NT2/D1 (cell line): Measurements from ENCODE around the gene FAM151A.

ENCODE experiments used
- DNase-seq: peaks from one replicate; pipeline ENCODE4 v3.0.0-alpha.2; 2011; ENCODE audit warnings: low read depth, low spot score
- H3K27me3 ChIP-seq: 2 replicates; pipeline ENCODE4 v1.6.0; 2011; ENCODE audit warnings: mild to moderate bottlenecking; ENCODE audit not compliant: insufficient read length, insufficient read depth
- H3K36me3 ChIP-seq: 2 replicates; pipeline ENCODE4 v1.6.1; 2011; ENCODE audit warnings: mild to moderate bottlenecking, low read length, mixed read lengths; ENCODE audit not compliant: insufficient read depth, insufficient read length
- H3K4me1 ChIP-seq: 2 replicates; pipeline ENCODE4 v1.5.1; 2011; ENCODE audit not compliant: insufficient read depth, insufficient read length
- H3K4me3 ChIP-seq: 2 replicates; pipeline ENCODE4 v1.5.1; 2011; ENCODE audit warnings: low read depth; ENCODE audit not compliant: insufficient read length
- H3K9ac ChIP-seq: 2 replicates; pipeline ENCODE4 v1.6.0; 2011; ENCODE audit warnings: low read depth; ENCODE audit not compliant: insufficient read length
- H3K9me3 ChIP-seq: 2 replicates; pipeline ENCODE4 v1.5.1; 2011; ENCODE audit warnings: mild to moderate bottlenecking, low read length; ENCODE audit not compliant: insufficient read depth
- SUZ12 ChIP-seq: IDR thresholded peaks from 2 replicates; pipeline ENCODE4 v1.6.1; 2011; ENCODE audit not compliant: insufficient read length, insufficient read depth; ENCODE audit errors: extremely low read depth
- YY1 ChIP-seq: IDR thresholded peaks from 2 replicates; pipeline ENCODE4 v1.6.1; 2011; ENCODE audit not compliant: insufficient read length, insufficient read depth
- ZNF274 ChIP-seq: IDR thresholded peaks from 2 replicates; pipeline ENCODE4 v1.6.1; 2011; ENCODE audit warnings: mild to moderate bottlenecking, low read depth, low read length

Gene FAM151A

DNA sequence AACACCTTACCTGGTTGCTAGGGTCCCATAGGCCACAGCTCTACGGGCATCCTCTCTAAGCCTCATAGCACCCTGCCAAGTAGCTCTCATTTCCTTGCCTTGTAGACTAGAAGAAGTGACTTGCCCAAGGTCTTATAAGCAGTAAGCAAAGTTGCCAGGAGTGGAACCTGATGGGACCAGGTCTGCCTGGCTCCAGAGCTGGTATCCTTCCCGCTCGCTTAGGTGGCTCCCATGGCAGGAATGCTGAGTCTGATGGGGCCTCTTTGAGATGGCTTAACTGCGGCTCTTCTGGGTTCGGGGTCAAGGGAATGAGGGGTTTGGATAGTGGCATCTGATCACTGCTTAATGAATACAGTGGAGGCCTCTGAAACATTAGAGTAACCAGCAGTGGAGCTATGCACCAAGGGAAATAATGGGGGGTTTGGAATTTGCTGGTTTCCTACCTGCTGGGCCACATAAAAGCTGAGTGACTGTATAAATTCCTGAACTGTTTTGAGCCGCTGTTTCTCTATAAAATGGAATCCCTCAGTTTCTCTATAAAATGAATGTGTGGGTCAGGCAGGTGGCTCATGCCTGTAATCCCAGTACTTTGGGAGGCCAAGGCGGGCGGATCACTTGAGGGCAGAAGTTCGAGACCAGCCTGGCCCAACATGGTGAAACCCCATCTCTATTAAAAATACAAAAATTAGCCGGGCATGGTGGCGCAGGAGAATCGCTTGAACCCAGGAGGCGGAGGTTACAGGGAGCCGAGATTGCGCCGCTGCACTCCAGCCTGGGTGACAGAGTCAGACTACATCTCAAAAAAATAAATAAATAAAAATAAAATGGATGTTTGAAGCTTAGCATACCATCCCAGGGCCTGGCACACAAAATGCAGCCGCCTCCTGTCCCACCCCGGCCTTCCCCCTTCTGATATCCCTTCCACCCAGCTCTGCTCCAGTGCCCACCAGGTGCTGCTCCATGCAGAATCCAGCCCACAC, 12.4 kb downstream of the FAM151A start:
- no peaks in the 10 kb centered on the region for H3K9me3 ChIP-seq
- H3K4me3 ChIP-seq, result no peak overlapping the region
- no peaks in the 10 kb centered on the region for H3K36me3 ChIP-seq
- no peak for TF ChIP-seq YY1
- no peak for TF ChIP-seq SUZ12
- no peak for TF ChIP-seq ZNF274
- H3K4me1 ChIP-seq, result peaks cover 35% of the 10 kb centered on the region
- no peak for DNase-seq
- no peaks in the 10 kb centered on the region for H3K27me3 ChIP-seq
- H3K9ac ChIP-seq, result peak overlapping the region; percentile 7

DNA sequence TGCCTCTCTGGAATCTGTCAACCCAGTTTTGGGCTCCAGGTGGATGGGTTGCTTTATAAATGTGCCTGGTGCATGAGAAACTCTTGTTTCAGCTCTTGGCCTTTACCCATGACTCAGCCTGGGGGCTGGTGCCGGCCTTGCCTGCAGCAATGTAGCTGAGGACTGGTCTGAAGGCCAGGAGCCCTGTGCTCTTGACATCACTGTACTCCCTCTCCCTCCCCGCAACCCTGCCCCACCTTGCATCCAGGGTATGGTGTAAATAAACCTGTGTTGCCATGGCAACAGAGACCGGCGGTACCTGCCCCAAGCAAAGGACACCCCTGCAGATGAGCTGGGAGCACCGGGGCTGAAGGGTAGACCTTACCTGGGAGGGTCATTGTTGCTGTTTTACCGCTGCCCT, 13.3 kb downstream of the FAM151A start:
- no peak overlapping the region for H3K9ac ChIP-seq
- TF ChIP-seq SUZ12 (no peak), YY1 (no peak), ZNF274 (no peak)
- H3K9me3 ChIP-seq, result no peaks in the 10 kb centered on the region
- no peaks in the 10 kb centered on the region for H3K27me3 ChIP-seq
- DNase-seq, result peak; percentile 55
- H3K4me3 ChIP-seq, result no peak overlapping the region
- H3K4me1 ChIP-seq, result peaks cover 29% of the 10 kb centered on the region
- H3K36me3 ChIP-seq, result no peaks in the 10 kb centered on the region

DNA sequence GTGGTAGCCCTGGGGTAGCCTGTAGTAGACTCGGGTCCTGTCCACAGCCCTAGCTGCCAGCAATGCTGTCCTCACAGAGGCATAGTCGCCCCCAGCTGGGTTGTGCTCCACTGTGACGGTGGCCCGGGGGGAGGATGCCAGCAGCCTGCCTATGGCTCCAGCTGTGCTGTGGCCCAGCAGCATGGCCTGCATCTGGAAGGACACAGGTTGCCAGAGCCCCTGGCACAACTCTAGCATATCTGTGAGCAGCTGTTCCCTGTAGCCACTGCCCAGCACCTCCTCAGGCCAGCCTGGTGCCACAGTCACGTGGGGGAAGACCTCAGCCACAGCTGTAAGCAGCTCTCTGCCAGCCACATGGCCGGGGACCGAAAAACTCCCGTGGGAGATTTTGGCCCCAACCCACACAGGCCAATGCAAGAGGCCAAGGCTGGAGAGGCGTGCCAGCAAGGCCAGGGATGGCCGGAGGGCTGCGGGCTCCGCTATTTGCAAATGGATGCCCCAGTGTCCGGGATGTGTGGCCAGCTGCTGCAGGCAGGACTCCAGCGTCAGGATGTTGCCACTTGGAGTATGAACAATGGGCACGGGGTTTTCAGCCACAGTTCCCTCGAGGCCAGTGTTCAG, 13.9 kb downstream of the FAM151A start:
- no peak for DNase-seq
- H3K4me3 ChIP-seq, result no peak overlapping the region
- no peak for TF ChIP-seq ZNF274
- TF ChIP-seq SUZ12, result no peak
- TF ChIP-seq YY1, result no peak
- H3K27me3 ChIP-seq, result no peaks in the 10 kb centered on the region
- H3K9ac ChIP-seq, result no peak overlapping the region
- no peaks in the 10 kb centered on the region for H3K9me3 ChIP-seq
- no peaks in the 10 kb centered on the region for H3K36me3 ChIP-seq
- H3K4me1 ChIP-seq, result peaks cover 24% of the 10 kb centered on the region

DNA sequence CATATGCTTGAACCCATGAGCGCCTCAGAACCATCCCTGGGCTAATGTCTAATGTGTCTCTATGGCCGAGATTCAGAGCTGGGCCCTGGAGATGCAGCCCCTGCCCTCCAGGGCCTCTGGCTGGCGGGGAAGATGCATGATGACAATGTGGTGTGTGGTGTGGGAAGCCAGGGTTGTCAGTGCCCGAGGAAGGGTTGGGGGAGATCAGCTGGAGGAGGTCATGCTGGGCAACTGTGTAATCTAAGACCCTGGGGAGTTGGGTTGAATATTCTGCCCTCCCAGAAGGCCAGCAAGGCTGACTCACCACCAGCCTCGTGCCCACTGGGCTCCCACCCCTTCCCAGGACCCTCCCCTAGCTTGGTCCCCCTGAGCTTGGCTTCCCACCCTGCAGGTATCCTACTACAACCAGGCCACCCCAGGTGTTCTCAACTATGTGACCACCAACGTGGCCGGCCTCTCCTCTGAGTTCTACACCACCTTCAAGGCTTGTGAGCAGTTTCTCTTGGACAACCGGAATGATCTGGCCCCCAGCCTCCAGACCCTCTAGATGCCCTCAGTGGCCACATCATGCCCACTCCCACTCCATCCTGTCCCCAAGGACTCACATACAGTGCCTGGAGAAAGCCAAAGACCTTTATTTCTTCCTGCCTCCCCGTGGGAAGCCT, 14.6 kb downstream of the FAM151A start:
- Histone ChIP-seq H3K27me3 (no peaks in the 10 kb centered on the region), H3K4me3 (no peak overlapping the region), H3K4me1 (peaks cover 24% of the 10 kb centered on the region), H3K9ac (no peak overlapping the region), H3K36me3 (no peaks in the 10 kb centered on the region), H3K9me3 (no peaks in the 10 kb centered on the region)
- TF ChIP-seq SUZ12, result no peak
- TF ChIP-seq YY1, result no peak
- no peak for TF ChIP-seq ZNF274
- DNase-seq, result no peak

DNA sequence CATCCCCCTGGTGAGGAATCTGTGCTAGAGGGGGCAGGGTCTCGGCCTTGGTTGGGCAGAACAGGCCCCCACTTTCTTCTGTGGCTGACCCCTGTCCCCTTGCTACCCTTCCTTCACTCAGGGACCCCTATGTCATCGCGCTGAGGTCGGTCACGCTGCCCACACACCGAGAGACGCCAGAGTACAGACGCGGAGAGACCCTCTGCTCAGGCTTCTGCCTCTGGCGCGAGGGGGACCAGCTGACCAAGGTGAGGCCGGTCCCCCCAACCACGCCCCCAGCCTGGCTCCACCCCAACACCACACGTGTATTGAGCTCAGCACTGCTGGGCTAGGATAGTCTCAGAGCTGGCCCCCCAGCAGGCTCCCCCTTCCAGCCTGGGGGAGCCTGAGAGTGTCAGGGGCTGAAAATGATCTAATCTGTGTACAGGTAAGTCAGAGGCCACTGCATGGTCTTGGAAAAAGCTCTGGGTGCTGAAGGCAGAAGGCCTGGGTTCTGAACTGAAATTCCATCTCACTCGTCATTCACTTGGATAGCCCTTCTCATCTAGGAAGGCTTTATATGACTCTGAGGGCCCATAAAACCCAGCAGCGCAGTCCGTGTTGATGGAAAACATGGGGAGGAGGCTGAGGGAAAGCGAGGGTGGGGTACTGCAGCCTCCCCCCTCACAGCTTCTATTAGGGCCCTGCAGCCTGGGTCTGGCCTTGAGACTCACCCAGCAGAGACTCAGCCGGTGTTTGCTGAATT, 15.3 kb downstream of the FAM151A start:
- no peak for TF ChIP-seq ZNF274
- TF ChIP-seq YY1, result no peak
- DNase-seq, result no peak
- H3K9me3 ChIP-seq, result no peaks in the 10 kb centered on the region
- no peak overlapping the region for H3K4me3 ChIP-seq
- H3K27me3 ChIP-seq, result no peaks in the 10 kb centered on the region
- no peaks in the 10 kb centered on the region for H3K36me3 ChIP-seq
- peaks cover 24% of the 10 kb centered on the region for H3K4me1 ChIP-seq
- no peak overlapping the region for H3K9ac ChIP-seq

DNA sequence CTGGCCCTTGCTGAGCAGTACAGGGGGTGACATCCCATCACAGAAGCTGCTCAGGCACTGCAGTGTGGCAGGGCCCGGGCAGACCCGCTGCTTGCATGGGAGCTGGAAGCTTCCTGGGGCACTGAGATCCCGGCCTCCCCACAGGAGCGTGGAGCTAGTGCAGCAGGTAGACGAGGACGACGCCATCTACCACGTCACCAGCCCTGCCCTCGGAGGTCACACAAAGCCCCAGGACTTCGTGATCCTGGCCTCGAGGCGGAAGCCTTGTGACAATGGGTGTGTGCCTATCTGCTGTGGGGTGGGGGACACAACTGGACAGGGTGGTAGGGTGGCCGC, 16.4 kb downstream of the FAM151A start:
- TF ChIP-seq YY1 (no peak), SUZ12 (no peak), ZNF274 (no peak)
- no peak for DNase-seq
- peaks cover 26% of the 10 kb centered on the region for H3K4me1 ChIP-seq
- H3K9ac ChIP-seq, result no peak overlapping the region
- H3K4me3 ChIP-seq, result no peak overlapping the region
- H3K27me3 ChIP-seq, result no peaks in the 10 kb centered on the region
- no peaks in the 10 kb centered on the region for H3K36me3 ChIP-seq
- no peaks in the 10 kb centered on the region for H3K9me3 ChIP-seq
